T-helper 1 cell treated with Interleukin-12 subunit alpha and Interleukin-12 subunit beta and Interleukin-4 antibody, amounts not matched to agents 30 μg/mL and 1 μg/mL, for 36 hours (primary cell): Measurements from ENCODE around the gene SIN3B.

ENCODE experiments used
- H3K27ac Mint-ChIP-seq: one replicate; pipeline ENCODE4 v1.8.0; 2021; ENCODE audit warnings: mild to moderate bottlenecking, mixed read lengths
- H3K27me3 Mint-ChIP-seq: one replicate; pipeline ENCODE4 v1.8.0; 2021; ENCODE audit warnings: low read depth, mixed read lengths
- H3K36me3 Mint-ChIP-seq: one replicate; pipeline ENCODE4 v1.8.0; 2021; ENCODE audit warnings: low read depth, mixed read lengths
- H3K4me1 Mint-ChIP-seq: one replicate; pipeline ENCODE4 v1.8.0; 2021; ENCODE audit warnings: low read depth, mixed read lengths
- H3K4me3 Mint-ChIP-seq: one replicate; pipeline ENCODE4 v1.8.0; 2021; ENCODE audit warnings: mild to moderate bottlenecking, moderate library complexity, mixed read lengths
- H3K9me3 Mint-ChIP-seq: one replicate; pipeline ENCODE4 v1.8.0; 2021; ENCODE audit warnings: mixed read lengths

Gene SIN3B

DNA sequence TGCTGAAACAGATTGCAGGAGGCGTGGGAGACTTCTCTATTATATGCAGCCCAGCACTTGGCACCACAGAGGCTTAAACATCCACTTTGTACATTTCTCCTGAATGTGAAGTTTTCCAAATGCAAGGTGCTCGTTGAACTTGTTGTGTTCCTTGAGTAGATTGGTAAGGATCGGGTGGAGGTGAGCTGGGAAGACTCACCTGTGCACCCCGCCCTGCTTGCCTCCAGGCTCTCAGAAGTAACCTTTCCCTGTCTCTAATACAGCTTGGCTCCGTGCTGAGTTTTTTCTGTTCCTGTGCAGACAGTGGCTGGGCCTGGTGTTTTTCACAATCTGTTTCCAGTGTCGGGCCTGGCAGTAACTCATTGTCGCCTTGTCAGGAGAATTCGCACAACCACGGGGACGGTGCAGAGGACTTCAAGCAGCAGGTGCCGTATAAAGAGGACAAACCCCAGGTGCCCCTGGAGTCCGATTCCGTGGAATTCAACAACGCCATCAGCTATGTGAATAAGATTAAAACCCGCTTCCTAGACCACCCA is 12.3 kb downstream of the SIN3B start:
- Mint-ChIP-seq H3K36me3 (peaks cover 15% of the 10 kb centered on the region), H3K4me1 (peaks cover 2% of the 10 kb centered on the region), H3K9me3 (no peaks in the 10 kb centered on the region), H3K27ac (no peak overlapping the region), H3K4me3 (no peak overlapping the region), H3K27me3 (no peaks in the 10 kb centered on the region)

DNA sequence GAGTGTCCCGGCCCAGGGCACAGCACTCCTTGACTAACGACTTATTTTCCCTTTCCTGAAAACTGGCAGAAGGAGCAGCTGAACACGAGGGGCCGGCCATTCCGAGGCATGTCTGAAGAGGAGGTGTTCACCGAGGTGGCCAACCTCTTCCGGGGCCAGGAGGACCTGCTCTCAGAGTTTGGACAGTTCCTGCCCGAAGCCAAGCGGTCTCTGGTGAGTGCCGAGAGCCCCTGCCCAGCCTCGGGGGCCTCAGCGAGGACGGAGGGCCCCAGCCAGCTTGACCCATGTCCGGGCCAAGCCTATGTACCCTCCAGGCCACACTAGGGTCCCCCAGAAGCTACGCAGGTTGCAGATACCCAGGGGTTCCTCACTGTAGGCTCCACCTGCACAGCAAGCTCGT is 17.7 kb downstream of the SIN3B start:
- Mint-ChIP-seq H3K4me3 (no peak overlapping the region), H3K27ac (no peak overlapping the region), H3K27me3 (no peaks in the 10 kb centered on the region), H3K36me3 (peaks cover 25% of the 10 kb centered on the region), H3K4me1 (peaks cover 2% of the 10 kb centered on the region), H3K9me3 (no peaks in the 10 kb centered on the region)

DNA sequence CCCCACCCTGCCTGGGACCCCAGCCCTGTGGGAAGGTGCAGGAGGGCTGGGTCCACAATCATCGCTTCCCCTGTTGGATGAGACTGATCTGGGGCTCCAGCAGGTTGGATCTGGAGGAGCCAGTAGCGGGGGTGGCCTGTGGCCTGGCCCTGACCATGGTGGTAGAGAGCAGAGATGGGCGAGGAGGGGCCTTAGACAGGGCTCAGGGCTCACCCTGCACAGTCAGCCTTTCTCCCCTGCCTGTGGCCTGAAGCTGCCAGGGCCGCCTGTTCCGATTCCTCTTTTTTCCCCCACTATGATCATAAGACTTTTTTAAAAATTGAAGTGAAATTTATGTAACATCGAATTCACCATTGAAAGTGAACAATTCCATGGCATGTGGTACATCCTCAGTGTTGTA is 18.2 kb downstream of the SIN3B start:
- peaks cover 25% of the 10 kb centered on the region for H3K36me3 Mint-ChIP-seq
- H3K4me3 Mint-ChIP-seq = no peak overlapping the region
- H3K27ac Mint-ChIP-seq = no peak overlapping the region
- H3K4me1 Mint-ChIP-seq = peaks cover 2% of the 10 kb centered on the region
- H3K27me3 Mint-ChIP-seq = no peaks in the 10 kb centered on the region
- H3K9me3 Mint-ChIP-seq = no peaks in the 10 kb centered on the region

DNA sequence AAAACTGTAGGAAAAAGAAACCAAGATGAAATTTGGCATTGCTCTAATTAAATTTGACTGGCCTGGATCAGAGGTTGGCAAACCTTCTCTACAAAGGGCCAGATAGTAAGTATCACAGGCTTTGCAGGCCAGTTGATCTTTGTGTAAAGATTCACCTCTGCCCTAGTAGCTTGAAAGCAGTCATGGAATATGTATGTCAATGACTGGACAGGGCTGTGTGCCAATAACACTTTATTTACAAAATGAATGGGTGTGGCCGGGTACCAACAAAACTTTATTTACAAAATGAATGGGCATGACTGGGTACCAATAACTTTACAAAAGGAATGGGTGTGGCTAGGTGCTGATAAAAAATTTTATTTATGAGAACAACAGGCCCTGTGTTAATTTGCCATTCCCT is 20.0 kb downstream of the SIN3B start:
- H3K27ac Mint-ChIP-seq = no peak overlapping the region
- no peaks in the 10 kb centered on the region for H3K9me3 Mint-ChIP-seq
- H3K27me3 Mint-ChIP-seq = no peaks in the 10 kb centered on the region
- no peak overlapping the region for H3K4me3 Mint-ChIP-seq
- H3K4me1 Mint-ChIP-seq = peaks cover 2% of the 10 kb centered on the region
- peaks cover 22% of the 10 kb centered on the region for H3K36me3 Mint-ChIP-seq

DNA sequence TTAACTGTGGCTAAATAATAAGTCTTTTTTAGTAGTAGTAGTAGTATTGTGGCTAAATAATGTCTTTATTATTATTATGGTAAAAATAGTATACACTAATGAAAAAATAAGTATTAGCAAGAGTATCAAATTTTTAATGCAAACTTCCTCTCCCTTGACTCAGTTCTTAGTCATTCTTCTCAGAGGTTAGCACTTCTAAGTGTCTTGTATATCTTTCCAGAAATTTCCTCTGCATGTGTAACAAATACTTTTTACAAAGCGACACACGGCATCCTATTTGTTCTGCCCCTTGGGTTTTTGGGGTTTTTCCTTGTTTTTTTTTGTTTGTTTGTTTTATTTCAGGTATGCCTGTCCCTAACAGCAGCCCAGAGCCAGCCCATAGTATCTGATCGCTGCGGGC is 20.9 kb downstream of the SIN3B start:
- Mint-ChIP-seq H3K27ac (no peak overlapping the region), H3K9me3 (no peaks in the 10 kb centered on the region), H3K36me3 (peaks cover 24% of the 10 kb centered on the region), H3K4me1 (no peaks in the 10 kb centered on the region), H3K27me3 (no peaks in the 10 kb centered on the region), H3K4me3 (no peak overlapping the region)

DNA sequence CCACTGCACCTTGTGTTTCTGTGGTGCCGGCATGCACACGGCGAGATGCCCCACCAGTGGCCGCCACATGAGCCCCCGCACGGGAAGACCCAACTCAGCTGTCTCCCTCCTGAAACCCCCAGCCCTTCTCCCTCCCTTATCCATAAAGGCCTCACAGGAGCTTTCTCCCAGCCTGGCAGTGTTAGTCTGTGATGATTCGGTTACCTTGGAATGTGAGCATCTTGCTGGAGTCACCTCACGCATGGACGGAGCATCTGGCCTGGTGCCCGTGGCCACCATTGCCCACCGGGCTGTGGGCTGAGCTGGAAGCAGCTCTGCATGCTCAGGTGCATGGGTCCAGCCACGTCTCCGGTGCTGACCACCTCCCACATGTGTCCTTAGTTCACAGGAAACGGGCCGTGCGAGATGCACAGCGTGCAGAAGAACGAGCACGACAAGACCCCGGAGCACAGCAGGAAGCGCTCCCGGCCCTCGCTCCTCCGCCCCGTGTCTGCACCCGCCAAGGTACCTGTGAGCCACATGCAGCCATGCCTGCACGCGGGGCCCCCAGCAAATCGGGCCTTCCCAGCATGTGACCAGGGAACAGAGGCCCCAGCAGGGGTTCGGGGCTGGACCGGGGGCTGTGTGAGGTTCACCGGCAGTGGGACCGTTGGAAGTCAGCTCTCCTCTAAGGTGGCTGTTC is 22.0 kb downstream of the SIN3B start:
- no peaks in the 10 kb centered on the region for H3K9me3 Mint-ChIP-seq
- H3K27ac Mint-ChIP-seq = no peak overlapping the region
- H3K27me3 Mint-ChIP-seq = no peaks in the 10 kb centered on the region
- no peaks in the 10 kb centered on the region for H3K4me1 Mint-ChIP-seq
- no peak overlapping the region for H3K4me3 Mint-ChIP-seq
- H3K36me3 Mint-ChIP-seq = peaks cover 21% of the 10 kb centered on the region

DNA sequence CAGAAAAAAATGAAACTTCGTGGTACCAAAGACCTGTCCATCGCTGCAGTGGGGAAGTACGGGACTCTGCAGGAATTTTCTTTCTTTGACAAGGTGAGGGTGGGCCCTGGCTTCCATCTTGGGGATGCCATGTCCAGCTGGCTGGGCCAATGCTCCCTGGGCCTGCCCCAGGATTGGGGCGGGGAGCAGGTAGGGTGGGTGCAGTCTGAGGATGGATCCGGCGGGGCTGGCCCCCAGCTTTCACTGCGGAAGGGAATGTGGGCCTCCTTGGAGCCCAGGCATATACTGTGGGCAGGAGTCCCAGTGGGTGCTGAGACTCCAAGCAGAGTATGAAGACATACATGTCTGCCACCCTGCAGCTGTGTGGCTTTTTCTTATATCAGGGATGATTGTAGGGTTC is 23.9 kb downstream of the SIN3B start:
- H3K27me3 Mint-ChIP-seq = no peaks in the 10 kb centered on the region
- peaks cover 17% of the 10 kb centered on the region for H3K36me3 Mint-ChIP-seq
- H3K4me3 Mint-ChIP-seq = no peak overlapping the region
- H3K4me1 Mint-ChIP-seq = no peaks in the 10 kb centered on the region
- H3K27ac Mint-ChIP-seq = no peak overlapping the region
- H3K9me3 Mint-ChIP-seq = no peaks in the 10 kb centered on the region

DNA sequence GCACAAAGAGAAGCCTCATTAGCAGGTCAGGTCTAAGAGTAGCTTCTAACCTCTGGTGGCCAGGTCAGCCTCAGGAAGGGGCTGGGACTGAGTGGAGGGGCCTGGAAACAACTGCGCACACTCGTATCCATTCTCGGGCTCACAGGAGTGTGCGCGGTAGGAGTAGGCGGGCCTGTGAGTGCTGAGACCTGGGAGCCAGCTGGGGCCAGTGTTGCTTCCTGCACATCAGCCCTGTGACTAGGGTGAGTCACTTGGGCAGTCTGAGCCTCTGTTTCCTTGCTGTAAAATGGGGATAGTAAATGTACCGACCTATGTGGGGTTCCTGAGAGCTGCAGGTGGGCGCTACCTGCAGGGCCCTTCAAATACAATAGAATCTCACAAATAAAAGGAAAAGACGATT is 26.9 kb downstream of the SIN3B start:
- Mint-ChIP-seq H3K27ac (no peak overlapping the region), H3K9me3 (no peaks in the 10 kb centered on the region), H3K27me3 (no peaks in the 10 kb centered on the region), H3K4me1 (peaks cover 1% of the 10 kb centered on the region), H3K4me3 (no peak overlapping the region), H3K36me3 (peaks cover 13% of the 10 kb centered on the region)

DNA sequence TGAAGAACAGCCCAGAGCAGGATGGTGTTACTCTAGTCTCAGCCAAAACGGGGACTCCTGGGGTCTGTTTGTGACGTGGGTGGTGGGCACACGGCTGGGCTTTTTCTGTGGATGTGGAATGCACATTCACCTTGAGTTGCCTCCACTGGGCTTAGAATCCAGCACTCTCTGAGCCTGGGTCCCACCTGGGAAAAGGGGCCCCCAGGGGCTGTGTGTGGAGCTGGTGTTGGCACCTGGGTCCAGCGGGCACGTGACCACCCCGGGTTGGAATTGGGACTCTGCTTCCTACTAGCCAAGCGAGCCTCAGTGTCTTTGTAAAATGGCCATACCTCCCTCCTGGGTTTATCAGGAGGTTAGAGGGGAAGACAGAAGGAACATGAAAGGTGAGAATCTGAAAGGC is 30.4 kb downstream of the SIN3B start:
- no peak overlapping the region for H3K27ac Mint-ChIP-seq
- H3K4me3 Mint-ChIP-seq = no peak overlapping the region
- no peaks in the 10 kb centered on the region for H3K27me3 Mint-ChIP-seq
- peaks cover 6% of the 10 kb centered on the region for H3K4me1 Mint-ChIP-seq
- H3K36me3 Mint-ChIP-seq = peaks cover 5% of the 10 kb centered on the region
- no peaks in the 10 kb centered on the region for H3K9me3 Mint-ChIP-seq

DNA sequence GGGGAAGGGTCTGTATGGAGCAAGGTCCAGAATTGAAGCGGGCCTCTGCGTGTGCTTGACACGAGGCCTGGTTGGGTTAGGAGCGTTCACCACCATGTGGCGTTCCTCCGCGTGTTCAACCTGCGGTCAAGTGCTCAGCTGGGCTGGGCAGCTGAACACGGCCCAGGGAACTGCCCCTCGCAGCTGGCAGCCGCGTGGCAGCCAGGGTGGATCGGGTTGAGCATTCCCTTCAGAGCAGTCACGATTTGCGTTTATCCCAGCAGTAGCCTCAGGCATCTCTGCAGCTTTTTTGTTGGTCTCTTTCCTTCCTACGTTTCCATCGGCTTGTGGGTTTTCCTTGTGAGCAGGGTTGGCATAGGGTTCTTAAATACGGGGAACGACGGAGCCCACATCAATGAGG is 30.9 kb downstream of the SIN3B start:
- H3K9me3 Mint-ChIP-seq = no peaks in the 10 kb centered on the region
- H3K27ac Mint-ChIP-seq = no peak overlapping the region
- H3K4me1 Mint-ChIP-seq = peaks cover 6% of the 10 kb centered on the region
- H3K27me3 Mint-ChIP-seq = no peaks in the 10 kb centered on the region
- no peak overlapping the region for H3K4me3 Mint-ChIP-seq
- H3K36me3 Mint-ChIP-seq = peaks cover 5% of the 10 kb centered on the region

DNA sequence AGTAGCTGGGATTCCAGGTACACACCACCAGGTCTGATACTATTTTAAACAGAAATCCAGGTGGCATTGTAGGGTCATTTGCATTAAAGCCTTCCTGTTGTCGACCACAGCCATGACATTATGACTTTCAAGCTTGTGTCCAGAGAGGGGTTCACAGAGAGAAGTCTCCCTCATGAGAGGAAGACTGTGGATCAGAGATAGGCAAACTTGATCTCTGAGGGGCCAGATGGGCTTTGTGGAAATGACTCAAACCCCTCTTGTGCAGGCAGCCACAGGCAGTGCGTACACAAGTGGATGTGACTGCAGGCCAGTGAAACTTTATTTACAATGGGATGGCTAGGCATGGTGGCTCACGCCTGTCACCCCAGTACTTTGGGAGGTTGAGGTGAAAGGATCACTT is 31.8 kb downstream of the SIN3B start:
- Mint-ChIP-seq H3K27me3 (no peaks in the 10 kb centered on the region), H3K9me3 (no peaks in the 10 kb centered on the region), H3K4me1 (peaks cover 6% of the 10 kb centered on the region), H3K4me3 (no peak overlapping the region), H3K27ac (no peak overlapping the region), H3K36me3 (peaks cover 5% of the 10 kb centered on the region)

DNA sequence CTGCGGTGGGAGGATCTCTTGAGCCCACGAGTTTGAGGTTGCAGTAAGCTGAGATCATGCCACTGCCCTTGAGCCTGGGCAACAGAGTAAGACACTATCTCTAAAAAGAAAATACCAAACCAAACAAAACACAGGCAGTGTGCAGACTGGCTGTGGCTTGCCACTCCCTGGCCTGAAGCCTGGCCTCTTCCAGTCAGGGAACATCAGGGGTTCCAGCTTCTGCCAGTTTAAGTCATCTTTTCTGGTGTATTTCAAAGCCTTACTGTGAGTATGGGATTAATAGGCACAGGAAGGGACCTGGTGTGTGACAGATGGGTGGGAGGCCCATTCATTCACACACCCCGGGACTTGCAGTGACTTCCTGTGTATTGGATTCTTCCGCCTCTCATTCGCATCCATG is 32.6 kb downstream of the SIN3B start:
- no peak overlapping the region for H3K27ac Mint-ChIP-seq

DNA sequence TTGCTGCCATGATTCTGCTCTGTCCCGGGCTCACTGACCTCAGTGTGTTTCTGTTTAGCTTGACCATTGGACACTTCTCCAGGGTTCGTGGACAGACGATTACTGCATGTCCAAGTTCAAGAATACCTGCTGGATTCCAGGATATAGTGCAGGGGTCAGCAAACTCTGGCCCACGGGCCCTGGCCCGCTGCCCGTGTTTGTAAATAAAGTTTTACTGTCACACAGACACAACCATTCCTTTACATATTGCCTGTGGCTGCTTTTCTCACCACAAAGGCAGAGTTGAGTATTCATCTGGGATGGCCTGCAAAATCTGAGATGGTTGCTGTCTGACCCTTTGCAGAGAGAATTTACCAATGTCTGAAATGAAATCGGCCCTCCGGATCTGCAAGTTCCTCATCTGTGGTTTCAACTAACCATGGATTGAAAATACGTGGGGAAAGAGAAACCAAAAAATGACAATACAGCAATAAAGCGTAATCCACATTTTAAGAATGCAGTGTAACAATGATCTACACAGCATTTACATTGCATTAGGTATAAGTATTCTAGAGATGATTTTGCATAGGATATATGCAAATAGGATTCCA is 33.7 kb downstream of the SIN3B start:
- H3K9me3 Mint-ChIP-seq = no peaks in the 10 kb centered on the region
- no peak overlapping the region for H3K4me3 Mint-ChIP-seq
- no peaks in the 10 kb centered on the region for H3K27me3 Mint-ChIP-seq
- H3K36me3 Mint-ChIP-seq = peaks cover 5% of the 10 kb centered on the region
- H3K4me1 Mint-ChIP-seq = peaks cover 6% of the 10 kb centered on the region
- no peak overlapping the region for H3K27ac Mint-ChIP-seq

More for the DNA sequence above, 32.6 kb downstream of the SIN3B start:
- H3K36me3 Mint-ChIP-seq = peaks cover 6% of the 10 kb centered on the region
- no peaks in the 10 kb centered on the region for H3K27me3 Mint-ChIP-seq
- H3K4me1 Mint-ChIP-seq = peaks cover 6% of the 10 kb centered on the region
- H3K4me3 Mint-ChIP-seq = no peak overlapping the region
- H3K9me3 Mint-ChIP-seq = no peaks in the 10 kb centered on the region

DNA sequence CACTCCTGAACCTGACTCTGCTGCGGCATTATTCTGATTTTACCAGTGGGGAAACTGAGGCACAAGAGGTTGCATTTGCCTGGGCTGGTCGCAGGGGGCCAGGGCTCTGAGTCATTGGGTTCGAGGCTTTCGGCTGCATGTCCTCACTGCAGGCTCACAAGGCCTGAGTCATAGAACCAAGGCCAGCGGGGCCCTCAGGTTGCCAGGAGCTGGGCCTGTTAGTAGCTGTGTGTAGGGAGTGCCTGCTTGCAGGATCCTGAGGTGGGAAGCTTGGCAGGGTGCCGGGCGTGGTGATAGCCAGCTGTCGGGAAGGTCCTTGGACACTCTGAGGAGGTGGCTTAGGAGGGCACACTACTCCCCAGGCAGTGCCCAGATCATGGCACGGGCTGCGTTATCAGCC is 38.0 kb downstream of the SIN3B start:
- no peaks in the 10 kb centered on the region for H3K9me3 Mint-ChIP-seq
- no peak overlapping the region for H3K27ac Mint-ChIP-seq
- peaks cover 4% of the 10 kb centered on the region for H3K4me1 Mint-ChIP-seq
- H3K36me3 Mint-ChIP-seq = peaks cover 6% of the 10 kb centered on the region
- H3K27me3 Mint-ChIP-seq = no peaks in the 10 kb centered on the region
- H3K4me3 Mint-ChIP-seq = no peak overlapping the region

DNA sequence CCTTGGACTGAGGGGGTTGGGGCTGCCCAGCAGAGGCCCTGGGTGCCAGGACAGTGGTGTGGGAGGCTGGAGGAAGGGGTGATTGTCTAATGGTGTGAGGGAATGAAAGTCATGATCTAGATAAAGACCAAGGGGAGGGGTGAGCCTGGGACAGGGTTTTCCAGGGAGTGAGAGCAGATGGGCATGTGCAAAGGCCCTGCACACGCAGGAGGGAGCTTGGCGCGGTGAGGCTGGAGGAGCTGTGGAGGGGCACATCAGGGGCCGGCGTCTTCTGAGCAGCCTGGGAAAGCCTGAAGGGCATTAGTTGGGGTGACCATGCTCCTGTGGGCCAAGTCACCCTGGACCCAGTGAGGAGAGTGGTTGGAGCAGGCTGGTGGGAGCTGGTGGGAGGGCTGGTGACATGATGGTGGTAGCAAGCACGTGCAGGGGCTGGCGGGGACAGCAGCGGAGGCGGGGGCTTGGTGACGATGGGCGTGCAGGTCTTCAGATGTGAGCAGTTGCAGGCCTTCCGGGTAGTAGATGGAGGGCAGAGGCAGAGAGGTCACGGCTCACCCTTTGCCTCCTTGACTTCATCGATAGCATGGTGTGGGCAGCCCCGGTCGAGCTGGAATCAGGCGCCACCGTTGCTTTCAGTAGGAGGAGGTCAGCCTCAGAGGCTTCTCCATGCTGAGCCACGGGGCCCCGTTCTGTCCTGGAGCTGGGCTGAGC is 39.4 kb downstream of the SIN3B start:
- Mint-ChIP-seq H3K36me3 (peaks cover 11% of the 10 kb centered on the region), H3K27ac (no peak overlapping the region), H3K9me3 (no peaks in the 10 kb centered on the region), H3K4me3 (no peak overlapping the region), H3K27me3 (no peaks in the 10 kb centered on the region), H3K4me1 (no peaks in the 10 kb centered on the region)
